Liver (tissue), 9 donors: ENCODE measurements around the gene TLE4. TPM values are rescaled to one million over a fixed set of nuclear protein-coding genes. Genes with fewer than 3 reads are reported as not detected.

Experiments
- DNase-seq: peaks from one replicate; pipeline ENCODE4 v3.0.0-alpha.2; 2017; ENCODE audit warnings: low spot score
- H3K27ac ChIP-seq, 2 donors: one replicate each; pipeline ENCODE4 v1.7.0; 2013; ENCODE audit warnings: inconsistent platforms in 2 of 2, low read length in 2 of 2, control low read depth in 1 of 2, low read depth in 1 of 2, mild to moderate bottlenecking in 1 of 2
- H3K27me3 ChIP-seq, 4 donors: one replicate each; pipeline versions ENCODE4 v1.6.1 to v1.7.0; 2013; ENCODE audit warnings: low read length in 3 of 4, inconsistent platforms in 1 of 4, mild to moderate bottlenecking in 1 of 4, moderate library complexity in 1 of 4; ENCODE audit not compliant: control insufficient read depth in 4 of 4, insufficient read depth in 4 of 4
- H3K36me3 ChIP-seq, 4 donors: one replicate each; pipeline versions ENCODE4 v1.6.1 to v1.7.0; 2013; ENCODE audit warnings: low read length in 3 of 4, mild to moderate bottlenecking in 3 of 4, low read depth in 1 of 4, moderate library complexity in 1 of 4; ENCODE audit not compliant: control insufficient read depth in 4 of 4, insufficient read depth in 3 of 4
- H3K4me1 ChIP-seq, 4 donors: one replicate each; pipeline versions ENCODE4 v1.6.1 to v1.7.0; 2013; ENCODE audit warnings: low read length in 3 of 4, mild to moderate bottlenecking in 3 of 4, moderate library complexity in 1 of 4; ENCODE audit not compliant: control insufficient read depth in 4 of 4, insufficient read depth in 4 of 4
- H3K4me3 ChIP-seq, 3 donors: one replicate each; pipeline versions ENCODE4 v1.6.1 to v1.7.0; 2013; ENCODE audit warnings: low read length in 3 of 3, control low read depth in 1 of 3, low read depth in 1 of 3, mild to moderate bottlenecking in 1 of 3
- H3K9ac ChIP-seq, 2 donors: one replicate each; pipeline ENCODE4 v1.7.0; 2013; ENCODE audit warnings: low read length in 2 of 2, mild to moderate bottlenecking in 2 of 2, moderate library complexity in 2 of 2, control low read depth in 1 of 2, low read depth in 1 of 2
- H3K9me3 ChIP-seq, 4 donors: one replicate each; pipeline versions ENCODE4 v1.6.1 to v1.7.0; 2013; ENCODE audit warnings: low read length in 3 of 4; ENCODE audit not compliant: control insufficient read depth in 4 of 4
- ATF3 ChIP-seq: IDR thresholded peaks from 2 replicates; pipeline ENCODE4 v1.6.1; 2016; ENCODE audit warnings: antibody characterized with exemption
- CTCF ChIP-seq: fragments of 150-350 bp; IDR thresholded peaks from 2 replicates; pipeline ENCODE4 v1.5.1; 2017; ENCODE audit warnings: improper control_type of control experiment, low read depth, low read length; ENCODE audit not compliant: missing input control
- EGR1 ChIP-seq, 2 donors: IDR thresholded peaks; 2 replicates each; pipeline ENCODE4 v1.6.1; 2016 to 2018; ENCODE audit warnings: antibody characterized with exemption in 2 of 2, low read depth in 2 of 2
- FOXA1 ChIP-seq: IDR thresholded peaks from 2 replicates; pipeline ENCODE4 v1.6.1; 2016; ENCODE audit warnings: antibody characterized with exemption
- FOXA2 ChIP-seq: IDR thresholded peaks from 2 replicates; pipeline ENCODE4 v1.6.1; 2016; ENCODE audit warnings: antibody characterized with exemption
- GABPA ChIP-seq, 2 donors: IDR thresholded peaks in 1 of 2; conservative IDR thresholded peaks in 1 of 2; 2 replicates each; pipeline ENCODE4 v1.6.1; 2016; ENCODE audit warnings: antibody characterized with exemption in 2 of 2, mild to moderate bottlenecking in 1 of 2, moderate library complexity in 1 of 2
- HNF4A ChIP-seq, 2 donors: conservative IDR thresholded peaks; 2 replicates each; pipeline ENCODE4 v1.6.1; 2016; ENCODE audit warnings: antibody characterized with exemption in 2 of 2, mild to moderate bottlenecking in 2 of 2
- HNF4G ChIP-seq: IDR thresholded peaks from 2 replicates; pipeline ENCODE4 v1.6.1; 2016; ENCODE audit warnings: antibody characterized with exemption
- JUND ChIP-seq, 2 donors: IDR thresholded peaks; 2 replicates each; pipeline ENCODE4 v1.6.1; 2016; ENCODE audit warnings: antibody characterized with exemption in 2 of 2
- NR2F2 ChIP-seq: IDR thresholded peaks from 2 replicates; pipeline ENCODE4 v1.6.1; 2016; ENCODE audit warnings: antibody characterized with exemption
- RAD21 ChIP-seq, 2 donors: IDR thresholded peaks; 2 replicates each; pipeline ENCODE4 v1.6.1; 2016; ENCODE audit warnings: antibody characterized with exemption in 2 of 2, mild to moderate bottlenecking in 2 of 2
- RXRA ChIP-seq, 2 donors: IDR thresholded peaks; 2 replicates each; pipeline ENCODE4 v1.6.1; 2017 to 2018; ENCODE audit warnings: antibody characterized with exemption in 2 of 2, mild to moderate bottlenecking in 1 of 2
- SP1 ChIP-seq: IDR thresholded peaks from 2 replicates; pipeline ENCODE4 v1.6.1; 2018; ENCODE audit warnings: antibody characterized with exemption, mild to moderate bottlenecking
- TAF1 ChIP-seq: conservative IDR thresholded peaks from 2 replicates; pipeline ENCODE4 v1.6.1; 2016; ENCODE audit warnings: antibody characterized with exemption, mild to moderate bottlenecking
- YY1 ChIP-seq: IDR thresholded peaks from 2 replicates; pipeline ENCODE4 v1.6.1; 2016; ENCODE audit warnings: antibody characterized with exemption, mild to moderate bottlenecking
- ZBTB33 ChIP-seq: IDR thresholded peaks from 2 replicates; pipeline ENCODE4 v1.6.1; 2016; ENCODE audit warnings: antibody characterized with exemption
- WGBS: extraction: QIAGEN DNeasy Blood & Tissue Kit; methylation state at CpG from one replicate; pipeline ENCODE4 v1.1.7; 2013; 5-methylcytosine and 5-hydroxymethylcytosine counted together
- polyA plus RNA-seq, 2 donors: library from polyadenylated mRNA; stranded (reverse) in 1 of 2; unstranded in 1 of 2; fragments of 200-250 nt in 1 of 2; fragments of >200 nt in 1 of 2; fragmentation: Nextera tagmentation in 1 of 2; extraction: Ambion mirVana in 1 of 2; gene quantifications; one replicate each; pipeline versions ENCODE4 v1.2.1 to v1.2.3, GENCODE V29; 2013 to 2015
- total RNA-seq, 2 donors: library from RNA; depleted of rRNA; stranded (reverse); fragments of >200 nt; gene quantifications; one replicate each; pipeline ENCODE4 v1.2.3, GENCODE V29; 2014
- TF ChIP-seq, protein P1 (sequence below): IDR thresholded peaks from 2 replicates; pipeline ENCODE4 v1.6.1; 2016; ENCODE audit warnings: antibody characterized with exemption, mild to moderate bottlenecking
- TF ChIP-seq, protein P2 (sequence below): IDR thresholded peaks from 2 replicates; pipeline ENCODE4 v1.6.1; 2016; ENCODE audit warnings: antibody characterized with exemption
- donor health status: healthy.
- donor health status: healthy.
- donor health status: healthy.
- donor health status: healthy.
- donor health status: healthy.

Gene TLE4
- total and polyA plus RNA-seq, 4 donors, result 2.5 to 6.6 (median 4.7) TPM

- no peak for TF ChIP-seq ZBTB33
Observed at GRCh38 chr9:79568337-79569101, 3.2 kb upstream of the TLE4 start (continued).

GRCh38 chr9:79569814-79570447, 1.8 kb upstream of the TLE4 start:
- Histone ChIP-seq H3K27me3 (peaks cover 0 to 3% (median 0%) of the 10 kb centered on the region in 4 donors), H3K27ac (no peak overlapping the region), H3K9me3 (no peaks in the 10 kb centered on the region), H3K4me3 (peak overlapping the region in 1 of 3 donors; percentile 41), H3K36me3 (no peaks in the 10 kb centered on the region), H3K4me1 (peaks cover 2 to 18% (median 5%) of the 10 kb centered on the region in 4 donors), H3K9ac (no peak overlapping the region)
- WGBS, result 31% methylated on average over 18 of the region's 18 CpGs
- no peak for DNase-seq
- no peak for TF ChIP-seq YY1
- TF ChIP-seq ZBTB33, result no peak
- TF ChIP-seq JUND (IDR thresholded peaks at IDR 0.05), result no peak
- no peak for TF ChIP-seq GABPA (IDR thresholded peaks at IDR 0.05 in 1 of 2, conservative IDR thresholded peaks at IDR 0.05 in 1 of 2)
- TF ChIP-seq FOXA1, result no peak
- no peak for TF ChIP-seq RAD21 (IDR thresholded peaks at IDR 0.05)
- no peak for TF ChIP-seq HNF4G
- no peak for TF ChIP-seq HNF4A (conservative IDR thresholded peaks at IDR 0.05)
- TF ChIP-seq RXRA (IDR thresholded peaks at IDR 0.05), result no peak
- TF ChIP-seq, protein P1, sequence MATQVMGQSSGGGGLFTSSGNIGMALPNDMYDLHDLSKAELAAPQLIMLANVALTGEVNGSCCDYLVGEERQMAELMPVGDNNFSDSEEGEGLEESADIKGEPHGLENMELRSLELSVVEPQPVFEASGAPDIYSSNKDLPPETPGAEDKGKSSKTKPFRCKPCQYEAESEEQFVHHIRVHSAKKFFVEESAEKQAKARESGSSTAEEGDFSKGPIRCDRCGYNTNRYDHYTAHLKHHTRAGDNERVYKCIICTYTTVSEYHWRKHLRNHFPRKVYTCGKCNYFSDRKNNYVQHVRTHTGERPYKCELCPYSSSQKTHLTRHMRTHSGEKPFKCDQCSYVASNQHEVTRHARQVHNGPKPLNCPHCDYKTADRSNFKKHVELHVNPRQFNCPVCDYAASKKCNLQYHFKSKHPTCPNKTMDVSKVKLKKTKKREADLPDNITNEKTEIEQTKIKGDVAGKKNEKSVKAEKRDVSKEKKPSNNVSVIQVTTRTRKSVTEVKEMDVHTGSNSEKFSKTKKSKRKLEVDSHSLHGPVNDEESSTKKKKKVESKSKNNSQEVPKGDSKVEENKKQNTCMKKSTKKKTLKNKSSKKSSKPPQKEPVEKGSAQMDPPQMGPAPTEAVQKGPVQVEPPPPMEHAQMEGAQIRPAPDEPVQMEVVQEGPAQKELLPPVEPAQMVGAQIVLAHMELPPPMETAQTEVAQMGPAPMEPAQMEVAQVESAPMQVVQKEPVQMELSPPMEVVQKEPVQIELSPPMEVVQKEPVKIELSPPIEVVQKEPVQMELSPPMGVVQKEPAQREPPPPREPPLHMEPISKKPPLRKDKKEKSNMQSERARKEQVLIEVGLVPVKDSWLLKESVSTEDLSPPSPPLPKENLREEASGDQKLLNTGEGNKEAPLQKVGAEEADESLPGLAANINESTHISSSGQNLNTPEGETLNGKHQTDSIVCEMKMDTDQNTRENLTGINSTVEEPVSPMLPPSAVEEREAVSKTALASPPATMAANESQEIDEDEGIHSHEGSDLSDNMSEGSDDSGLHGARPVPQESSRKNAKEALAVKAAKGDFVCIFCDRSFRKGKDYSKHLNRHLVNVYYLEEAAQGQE, result no peak
- TF ChIP-seq CTCF, result no peak
- no peak for TF ChIP-seq ATF3
- no peak for TF ChIP-seq SP1
- TF ChIP-seq TAF1, result no peak
- no peak for TF ChIP-seq EGR1 (IDR thresholded peaks at IDR 0.05; ENCODE audit: low read depth in 2 of 2)
- TF ChIP-seq, protein P2, sequence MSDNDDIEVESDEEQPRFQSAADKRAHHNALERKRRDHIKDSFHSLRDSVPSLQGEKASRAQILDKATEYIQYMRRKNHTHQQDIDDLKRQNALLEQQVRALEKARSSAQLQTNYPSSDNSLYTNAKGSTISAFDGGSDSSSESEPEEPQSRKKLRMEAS, result no peak
- no peak for TF ChIP-seq NR2F2
- TF ChIP-seq FOXA2, result no peak
